Measurements from ENCODE around the gene ADGRV1.

Gene ADGRV1

GRCh38 chr5:91024206-91024605 lies 465.6 kb downstream of the ADGRV1 start:
- Histone ChIP-seq H3K9me3 (ENCODE audit: control insufficient read depth, insufficient read depth, low read length) (no peaks in the 10 kb centered on the region), H3K36me3 (ENCODE audit: control insufficient read depth, insufficient read depth, low read length) (no peaks in the 10 kb centered on the region), H3K4me1 (ENCODE audit: control insufficient read depth, insufficient read depth, low read length) (no peaks in the 10 kb centered on the region), H3K27me3 (ENCODE audit: control insufficient read depth, insufficient read depth, low read length) (no peaks in the 10 kb centered on the region), H3K9ac (ENCODE audit: low read depth, low read length) (no peak overlapping the region), H3K4me3 (ENCODE audit: low read depth, low read length) (no peak overlapping the region)

- Histone ChIP-seq H3K36me3 (ENCODE audit: control insufficient read depth, insufficient read depth, low read length) (no peaks in the 10 kb centered on the region), H3K9ac (ENCODE audit: low read depth, low read length) (no peak overlapping the region), H3K27me3 (ENCODE audit: control insufficient read depth, insufficient read depth, low read length) (no peaks in the 10 kb centered on the region), H3K4me1 (ENCODE audit: control insufficient read depth, insufficient read depth, low read length) (no peaks in the 10 kb centered on the region), H3K4me3 (ENCODE audit: low read depth, low read length) (no peak overlapping the region), H3K9me3 (ENCODE audit: control insufficient read depth, insufficient read depth, low read length) (no peaks in the 10 kb centered on the region)
Observed at GRCh38 chr5:91024727-91025126, 466.1 kb downstream of the ADGRV1 start.

GRCh38 chr5:91025449-91025848 lies 466.9 kb downstream of the ADGRV1 start:
- Histone ChIP-seq H3K4me3 (ENCODE audit: low read depth, low read length) (no peak overlapping the region), H3K36me3 (ENCODE audit: control insufficient read depth, insufficient read depth, low read length) (no peaks in the 10 kb centered on the region), H3K9me3 (ENCODE audit: control insufficient read depth, insufficient read depth, low read length) (no peaks in the 10 kb centered on the region), H3K27me3 (ENCODE audit: control insufficient read depth, insufficient read depth, low read length) (no peaks in the 10 kb centered on the region), H3K4me1 (ENCODE audit: control insufficient read depth, insufficient read depth, low read length) (no peaks in the 10 kb centered on the region), H3K9ac (ENCODE audit: low read depth, low read length) (no peak overlapping the region)

GRCh38 chr5:91025956-91026355 lies 467.4 kb downstream of the ADGRV1 start:
- Histone ChIP-seq H3K9ac (ENCODE audit: low read depth, low read length) (no peak overlapping the region), H3K27me3 (ENCODE audit: control insufficient read depth, insufficient read depth, low read length) (no peaks in the 10 kb centered on the region), H3K36me3 (ENCODE audit: control insufficient read depth, insufficient read depth, low read length) (no peaks in the 10 kb centered on the region), H3K4me1 (ENCODE audit: control insufficient read depth, insufficient read depth, low read length) (no peaks in the 10 kb centered on the region), H3K9me3 (ENCODE audit: control insufficient read depth, insufficient read depth, low read length) (no peaks in the 10 kb centered on the region), H3K4me3 (ENCODE audit: low read depth, low read length) (no peak overlapping the region)

- H3K4me3 ChIP-seq (ENCODE audit: low read depth, low read length), result no peak overlapping the region
- H3K36me3 ChIP-seq (ENCODE audit: control insufficient read depth, insufficient read depth, low read length), result no peaks in the 10 kb centered on the region
- H3K9me3 ChIP-seq (ENCODE audit: control insufficient read depth, insufficient read depth, low read length), result no peaks in the 10 kb centered on the region
- no peak overlapping the region for H3K9ac ChIP-seq (ENCODE audit: low read depth, low read length)
- no peaks in the 10 kb centered on the region for H3K27me3 ChIP-seq (ENCODE audit: control insufficient read depth, insufficient read depth, low read length)
- no peaks in the 10 kb centered on the region for H3K4me1 ChIP-seq (ENCODE audit: control insufficient read depth, insufficient read depth, low read length)
Observed at GRCh38 chr5:91026466-91026865, 467.9 kb downstream of the ADGRV1 start.

- H3K27me3 ChIP-seq (ENCODE audit: control insufficient read depth, insufficient read depth, low read length), result no peaks in the 10 kb centered on the region
- no peak overlapping the region for H3K4me3 ChIP-seq (ENCODE audit: low read depth, low read length)
- H3K36me3 ChIP-seq (ENCODE audit: control insufficient read depth, insufficient read depth, low read length), result no peaks in the 10 kb centered on the region
- H3K9me3 ChIP-seq (ENCODE audit: control insufficient read depth, insufficient read depth, low read length), result no peaks in the 10 kb centered on the region
- no peak overlapping the region for H3K9ac ChIP-seq (ENCODE audit: low read depth, low read length)
- no peaks in the 10 kb centered on the region for H3K4me1 ChIP-seq (ENCODE audit: control insufficient read depth, insufficient read depth, low read length)
Observed at GRCh38 chr5:91027405-91028139, 469.0 kb downstream of the ADGRV1 start.

- Histone ChIP-seq H3K27me3 (ENCODE audit: control insufficient read depth, insufficient read depth, low read length) (no peaks in the 10 kb centered on the region), H3K4me3 (ENCODE audit: low read depth, low read length) (no peak overlapping the region), H3K4me1 (ENCODE audit: control insufficient read depth, insufficient read depth, low read length) (no peaks in the 10 kb centered on the region), H3K9ac (ENCODE audit: low read depth, low read length) (no peak overlapping the region), H3K36me3 (ENCODE audit: control insufficient read depth, insufficient read depth, low read length) (no peaks in the 10 kb centered on the region), H3K9me3 (ENCODE audit: control insufficient read depth, insufficient read depth, low read length) (no peaks in the 10 kb centered on the region)
Observed at GRCh38 chr5:91028499-91028956, 469.9 kb downstream of the ADGRV1 start.

- no peaks in the 10 kb centered on the region for H3K27me3 ChIP-seq (ENCODE audit: control insufficient read depth, insufficient read depth, low read length)
Observed at GRCh38 chr5:91030521-91031401, 472.2 kb downstream of the ADGRV1 start.

GRCh38 chr5:91031402-91031752 lies 472.8 kb downstream of the ADGRV1 start:
- no peaks in the 10 kb centered on the region for H3K36me3 ChIP-seq (ENCODE audit: control insufficient read depth, insufficient read depth, low read length)
- H3K4me3 ChIP-seq (ENCODE audit: low read depth, low read length), result no peak overlapping the region
- H3K4me1 ChIP-seq (ENCODE audit: control insufficient read depth, insufficient read depth, low read length), result no peaks in the 10 kb centered on the region
- no peak overlapping the region for H3K9ac ChIP-seq (ENCODE audit: low read depth, low read length)
- H3K27me3 ChIP-seq (ENCODE audit: control insufficient read depth, insufficient read depth, low read length), result no peaks in the 10 kb centered on the region
- H3K9me3 ChIP-seq (ENCODE audit: control insufficient read depth, insufficient read depth, low read length), result no peaks in the 10 kb centered on the region

More at GRCh38 chr5:91030521-91031401, 472.2 kb downstream of the ADGRV1 start:
- no peaks in the 10 kb centered on the region for H3K36me3 ChIP-seq (ENCODE audit: control insufficient read depth, insufficient read depth, low read length)
- no peak overlapping the region for H3K9ac ChIP-seq (ENCODE audit: low read depth, low read length)
- H3K4me3 ChIP-seq (ENCODE audit: low read depth, low read length), result no peak overlapping the region
- no peaks in the 10 kb centered on the region for H3K9me3 ChIP-seq (ENCODE audit: control insufficient read depth, insufficient read depth, low read length)
- H3K4me1 ChIP-seq (ENCODE audit: control insufficient read depth, insufficient read depth, low read length), result no peaks in the 10 kb centered on the region

GRCh38 chr5:91032125-91032524 lies 473.5 kb downstream of the ADGRV1 start:
- no peaks in the 10 kb centered on the region for H3K27me3 ChIP-seq (ENCODE audit: control insufficient read depth, insufficient read depth, low read length)
- no peaks in the 10 kb centered on the region for H3K4me1 ChIP-seq (ENCODE audit: control insufficient read depth, insufficient read depth, low read length)
- H3K36me3 ChIP-seq (ENCODE audit: control insufficient read depth, insufficient read depth, low read length), result no peaks in the 10 kb centered on the region
- H3K4me3 ChIP-seq (ENCODE audit: low read depth, low read length), result no peak overlapping the region
- H3K9me3 ChIP-seq (ENCODE audit: control insufficient read depth, insufficient read depth, low read length), result no peaks in the 10 kb centered on the region
- H3K9ac ChIP-seq (ENCODE audit: low read depth, low read length), result no peak overlapping the region

GRCh38 chr5:91033370-91033769 lies 474.8 kb downstream of the ADGRV1 start:
- H3K36me3 ChIP-seq (ENCODE audit: control insufficient read depth, insufficient read depth, low read length), result no peaks in the 10 kb centered on the region
- H3K4me3 ChIP-seq (ENCODE audit: low read depth, low read length), result no peak overlapping the region
- H3K9ac ChIP-seq (ENCODE audit: low read depth, low read length), result no peak overlapping the region
- H3K9me3 ChIP-seq (ENCODE audit: control insufficient read depth, insufficient read depth, low read length), result no peaks in the 10 kb centered on the region
- H3K4me1 ChIP-seq (ENCODE audit: control insufficient read depth, insufficient read depth, low read length), result peaks cover 8% of the 10 kb centered on the region
- no peaks in the 10 kb centered on the region for H3K27me3 ChIP-seq (ENCODE audit: control insufficient read depth, insufficient read depth, low read length)

Data from iPS-15b (cell line).